Brain microvascular endothelial cell (primary cell): ENCODE measurements around the gene CREB3L2.
A peak's percentile ranks its signal among the peaks of the same experiment; 100 is the strongest.

Experiments
- DNase-seq: peaks from one replicate; pipeline ENCODE4 v3.0.0-alpha.2; 2020
- H3K27ac ChIP-seq: fragments of 250-450 bp; sonication (Bioruptor Pico); 2 replicates; pipeline ENCODE4 v1.5.1; 2020; ENCODE audit warnings: mild to moderate bottlenecking, moderate library complexity
- H3K27me3 ChIP-seq: fragments of 250-450 bp; sonication (Bioruptor Pico); replicated peaks from 2 replicates; pipeline ENCODE4 v1.5.1; 2020; ENCODE audit warnings: mild to moderate bottlenecking
- H3K36me3 ChIP-seq: fragments of 250-450 bp; sonication (Bioruptor Pico); replicated peaks from 2 replicates; pipeline ENCODE4 v1.5.1; 2020; ENCODE audit warnings: mild to moderate bottlenecking
- H3K4me3 ChIP-seq: 2 replicates; pipeline ENCODE4 v1.5.1; 2011; ENCODE audit warnings: low read depth, mild to moderate bottlenecking, control low read depth, low read length, moderate library complexity
- CTCF ChIP-seq: IDR thresholded peaks from 2 replicates; pipeline ENCODE4 v1.5.1; 2011; ENCODE audit warnings: low read depth, mild to moderate bottlenecking, moderate library complexity, low read length, control low read depth, inconsistent platforms; ENCODE audit errors: missing control alignments
- in situ Hi-C: cut with HindIII; loops from 2 replicates; pipeline ENCODE4 v1.10.0; 2017; ENCODE audit warnings: low sequenced_read_pairs, low pct_ligation_motif_present

Gene CREB3L2

GRCh38 chr7:137977173-137977572 is 24.7 kb downstream of the CREB3L2 start:
- H3K27me3 ChIP-seq = no peaks in the 10 kb centered on the region
- in situ Hi-C loops = no loop called here
- DNase-seq = no peak
- TF ChIP-seq CTCF = no peak
- no peak overlapping the region for H3K4me3 ChIP-seq
- peak overlapping the region; percentile 97 for H3K27ac ChIP-seq
- H3K36me3 ChIP-seq = peaks cover 8% of the 10 kb centered on the region

GRCh38 chr7:137976696-137977095 is 25.2 kb downstream of the CREB3L2 start:
- TF ChIP-seq CTCF = no peak
- Histone ChIP-seq H3K27ac (peak overlapping the region; percentile 97), H3K4me3 (no peak overlapping the region), H3K27me3 (no peaks in the 10 kb centered on the region), H3K36me3 (peaks cover 4% of the 10 kb centered on the region)
- DNase-seq = no peak
- in situ Hi-C loops = no loop called here

GRCh38 chr7:137976232-137976631 is 25.7 kb downstream of the CREB3L2 start:
- H3K27me3 ChIP-seq = no peaks in the 10 kb centered on the region
- H3K27ac ChIP-seq = peak overlapping the region; percentile 97
- no peak overlapping the region for H3K4me3 ChIP-seq
- DNase-seq = no peak
- in situ Hi-C loops = no loop called here
- peaks cover 4% of the 10 kb centered on the region for H3K36me3 ChIP-seq
- no peak for TF ChIP-seq CTCF

GRCh38 chr7:137975768-137976167 is 26.1 kb downstream of the CREB3L2 start:
- TF ChIP-seq CTCF = no peak
- Histone ChIP-seq H3K27me3 (no peaks in the 10 kb centered on the region), H3K4me3 (no peak overlapping the region), H3K27ac (peak overlapping the region; percentile 97), H3K36me3 (peaks cover 4% of the 10 kb centered on the region)
- DNase-seq = no peak
- in situ Hi-C loops = no loop called here

- H3K36me3 ChIP-seq = peaks cover 4% of the 10 kb centered on the region
- peak overlapping the region; percentile 97 for H3K27ac ChIP-seq
- no peaks in the 10 kb centered on the region for H3K27me3 ChIP-seq
- H3K4me3 ChIP-seq = no peak overlapping the region
- in situ Hi-C loops = no loop called here
- peak; percentile 68 for DNase-seq
- TF ChIP-seq CTCF = no peak
Observed at GRCh38 chr7:137975221-137975620, 26.7 kb downstream of the CREB3L2 start.

- H3K4me3 ChIP-seq = no peak overlapping the region
- no peak for DNase-seq
- no peak for TF ChIP-seq CTCF
- H3K27me3 ChIP-seq = no peaks in the 10 kb centered on the region
- peak overlapping the region; percentile 97 for H3K27ac ChIP-seq
- in situ Hi-C loops = no loop called here
- peaks cover 4% of the 10 kb centered on the region for H3K36me3 ChIP-seq
Observed at GRCh38 chr7:137974766-137975165, 27.1 kb downstream of the CREB3L2 start.
